Activated CD8-positive, alpha-beta memory T cell treated with anti-CD3 and anti-CD28 coated beads, Interleukin-2, amount 50 U/mL, for 24 hours (primary cell): Measurements from ENCODE around the gene NDE1.
"Not testable (repeated sequence)": the region's sequence is repeated elsewhere in the genome, so short reads cannot be mapped to it uniquely, and the experiment has no call there.

Source experiments
- DNase-seq: peaks from one replicate; pipeline ENCODE4 v3.0.0-alpha.2; 2020; ENCODE audit errors: extremely low read depth

The NDE1 gene

GRCh38 chr16:15699819-15700218, 49.8 kb downstream of the NDE1 start:
- DNase-seq, result no peak

- no peak for DNase-seq
Measured at GRCh38 chr16:15701367-15701766, 51.3 kb downstream of the NDE1 start.

- DNase-seq, result no peak
Measured at GRCh38 chr16:15701975-15702970, 52.2 kb downstream of the NDE1 start.

- DNase-seq, result no peak
Measured at GRCh38 chr16:15703029-15703736, 53.1 kb downstream of the NDE1 start.

- DNase-seq, result peak; percentile 45
Measured at GRCh38 chr16:15704545-15704987, 54.5 kb downstream of the NDE1 start.

- DNase-seq, result no peak
Measured at GRCh38 chr16:15705064-15705565, 55.1 kb downstream of the NDE1 start.

- DNase-seq, result no peak
Measured at GRCh38 chr16:15707332-15707731, 57.3 kb downstream of the NDE1 start.

GRCh38 chr16:15708096-15708495, 58.1 kb downstream of the NDE1 start:
- no peak for DNase-seq

GRCh38 chr16:15708997-15709396, 59.0 kb downstream of the NDE1 start:
- no peak for DNase-seq

GRCh38 chr16:15714393-15715172, 64.5 kb downstream of the NDE1 start:
- no peak for DNase-seq

- no peak for DNase-seq
Measured at GRCh38 chr16:15715221-15715620, 65.2 kb downstream of the NDE1 start.

- no peak for DNase-seq
Measured at GRCh38 chr16:15716694-15717447, 66.8 kb downstream of the NDE1 start.

GRCh38 chr16:15721018-15721417, 71.0 kb downstream of the NDE1 start:
- no peak for DNase-seq

- DNase-seq, result no peak
Measured at GRCh38 chr16:15723808-15724207, 73.8 kb downstream of the NDE1 start.

- no peak for DNase-seq
Measured at GRCh38 chr16:15725641-15726240, 75.7 kb downstream of the NDE1 start.

GRCh38 chr16:15726715-15727114, 76.7 kb downstream of the NDE1 start:
- no peak for DNase-seq

GRCh38 chr16:15727697-15728096, 77.7 kb downstream of the NDE1 start:
- DNase-seq, result not testable (repeated sequence)

- DNase-seq, result no peak
Measured at GRCh38 chr16:15729152-15729551, 79.1 kb downstream of the NDE1 start.

GRCh38 chr16:15732416-15732815, 82.4 kb downstream of the NDE1 start:
- no peak for DNase-seq

GRCh38 chr16:15735610-15736009, 85.6 kb downstream of the NDE1 start:
- DNase-seq, result no peak

GRCh38 chr16:15736529-15736928, 86.5 kb downstream of the NDE1 start:
- DNase-seq, result no peak
